ENCODE measurements around the gene XRCC2.

GRCh38 chr7:152600266-152600665 lies 75.7 kb downstream of the XRCC2 start:
- TF ChIP-seq EZH2 (IDR thresholded peaks at IDR 0.05; ENCODE audit: insufficient read depth, low read length) = no peak
- TF ChIP-seq CTCF (IDR thresholded peaks at IDR 0.05; ENCODE audit: insufficient read depth, low read depth, low read length) = no peak

Data from astrocyte (in vitro differentiated cells and primary cell).